Kidney (tissue), 14 donors: ENCODE data around the gene DSTYK. TPM values are rescaled to one million over a fixed set of nuclear protein-coding genes. Genes with fewer than 3 reads are reported as not detected.

Source experiments
- DNase-seq, 5 donors: peaks; one replicate each; pipeline ENCODE4 v3.0.0-alpha.2; 2013 to 2020
- FAIRE-seq: peaks from 2 replicates; lab custom pipeline; 2012; peaks lifted over from hg19 to GRCh38; lab: Jason Lieb, UNC
- H3K27ac ChIP-seq, 2 donors: one replicate each; pipeline ENCODE4 v1.7.0; 2013; ENCODE audit warnings: low read depth in 2 of 2, low read length in 2 of 2, inconsistent platforms in 1 of 2
- H3K27me3 ChIP-seq: one replicate; pipeline ENCODE4 v1.7.1; 2013; ENCODE audit warnings: low read length, inconsistent platforms; ENCODE audit not compliant: control insufficient read depth, insufficient read depth
- H3K36me3 ChIP-seq, 3 donors: one replicate each; pipeline versions ENCODE4 v1.7.0 to v1.7.1; 2013; ENCODE audit warnings: low read length in 3 of 3, control low read depth in 1 of 3, inconsistent platforms in 1 of 3; ENCODE audit not compliant: insufficient read depth in 3 of 3, control insufficient read depth in 2 of 3
- H3K4me1 ChIP-seq, 3 donors: one replicate each; pipeline versions ENCODE4 v1.7.0 to v1.7.1; 2013; ENCODE audit warnings: low read length in 3 of 3, inconsistent platforms in 1 of 3, low read depth in 1 of 3; ENCODE audit not compliant: control insufficient read depth in 2 of 3, insufficient read depth in 2 of 3
- H3K4me3 ChIP-seq, 3 donors: one replicate each; pipeline versions ENCODE4 v1.7.0 to v1.8.1; 2013; ENCODE audit warnings: low read length in 3 of 3, control low read depth in 1 of 3, inconsistent platforms in 1 of 3
- H3K9ac ChIP-seq, 3 donors: one replicate each; pipeline versions ENCODE4 v1.7.0 to v1.7.1; 2013; ENCODE audit warnings: low read length in 3 of 3, control low read depth in 1 of 3, inconsistent platforms in 1 of 3
- H3K9me3 ChIP-seq, 3 donors: one replicate each; pipeline versions ENCODE4 v1.7.0 to v1.7.1; 2013; ENCODE audit warnings: low read length in 3 of 3, control low read depth in 1 of 3, inconsistent platforms in 1 of 3; ENCODE audit not compliant: control insufficient read depth in 2 of 3, insufficient read depth in 1 of 3
- CTCF ChIP-seq: IDR thresholded peaks from 3 replicates; pipeline ENCODE4 v1.5.1; 2012; ENCODE audit warnings: mild to moderate bottlenecking, moderate library complexity, borderline replicate concordance; ENCODE audit not compliant: insufficient read depth; ENCODE audit errors: extremely low read depth
- intact Hi-C: fragments of 100-400 bp; cut with DNase I; formaldehyde crosslinking; loops from one replicate; pipeline ENCODE4 v1.11.1; 2022
- polyA plus RNA-seq: library from polyadenylated mRNA; stranded (reverse); fragments of 350-450 nt; fragmentation: Illumina TruSeq; extraction: RNeasy Lipid Tissue Mini Kit (QIAGEN cat#74804); gene quantifications from one replicate; pipeline ENCODE4 v1.2.3, GENCODE V29; 2014; ENCODE audit warnings: low read depth, low replicate concordance; ENCODE audit not compliant: insufficient read depth
- total RNA-seq: library from RNA; stranded (reverse); fragmentation: NEBNext Ultra II Directional; extraction: Animal tissue kit (Norgen Biotek cat#: 25700); gene quantifications from one replicate; pipeline ENCODE4 v1.2.1, GENCODE V29; 2021
- donor health status: control.
- donor health status: control.
- donor health status: control.
- donor health status: control.
- donor health status: control.
- donor health status: DM: yes; HTN: yes; CAD: no.
- donor health status: Normal renal cell carcinoma (clear cell type).

The DSTYK gene
- total and polyA plus RNA-seq, 2 donors from 2014 or later = 5.6 to 17.8 TPM

- DNase-seq = no peak
- no peak for FAIRE-seq
These were observed 73.6 kb downstream of the DSTYK start for GRCh38 chr1:205137901-205138300.

GRCh38 chr1:205133287-205133686, 78.2 kb downstream of the DSTYK start:
- H3K9ac ChIP-seq = no peak overlapping the region
- no peaks in the 10 kb centered on the region for H3K27me3 ChIP-seq
- intact Hi-C loops = loop anchor here (10.0 kb wide), 1 partner anchor 122 kb away; no protein-coding TSS in a partner anchor
- no peak for FAIRE-seq
- DNase-seq = no peak
- H3K27ac ChIP-seq = no peak overlapping the region
- H3K4me1 ChIP-seq = no peaks in the 10 kb centered on the region
- TF ChIP-seq CTCF = no peak
- no peaks in the 10 kb centered on the region for H3K9me3 ChIP-seq
- no peaks in the 10 kb centered on the region for H3K36me3 ChIP-seq
- no peak overlapping the region for H3K4me3 ChIP-seq

More at GRCh38 chr1:205137901-205138300, 73.6 kb downstream of the DSTYK start:
- TF ChIP-seq CTCF = no peak
- Histone ChIP-seq H3K4me1 (peaks cover 0 to 7% (median 0%) of the 10 kb centered on the region in 3 donors), H3K27me3 (no peaks in the 10 kb centered on the region), H3K9me3 (no peaks in the 10 kb centered on the region), H3K9ac (no peak overlapping the region), H3K36me3 (no peaks in the 10 kb centered on the region), H3K27ac (no peak overlapping the region), H3K4me3 (no peak overlapping the region)
- intact Hi-C loops = loop anchor here (10.0 kb wide), 1 partner anchor 117 kb away; no protein-coding TSS in a partner anchor

GRCh38 chr1:205129447-205130029, 82.0 kb downstream of the DSTYK start:
- H3K4me3 ChIP-seq = no peak overlapping the region
- H3K9ac ChIP-seq = no peak overlapping the region
- DNase-seq (no peak), FAIRE-seq (no peak)
- H3K36me3 ChIP-seq = no peaks in the 10 kb centered on the region
- H3K4me1 ChIP-seq = no peaks in the 10 kb centered on the region
- TF ChIP-seq CTCF = no peak
- intact Hi-C loops = loop anchor here (10.0 kb wide), 1 partner anchor 125 kb away; no protein-coding TSS in a partner anchor
- H3K9me3 ChIP-seq = no peaks in the 10 kb centered on the region
- no peak overlapping the region for H3K27ac ChIP-seq
- H3K27me3 ChIP-seq = no peaks in the 10 kb centered on the region
